Panc1 (cell line): ENCODE data around the gene CD6. TPM values are rescaled to one million over a fixed set of nuclear protein-coding genes. Genes with fewer than 3 reads are reported as not detected.
A peak's percentile ranks its signal among the peaks of the same experiment; 100 is the strongest.

Experiments used
- ATAC-seq: fragments of 200-7000 bp; cut with Tn5 transposase; 2 replicates; pipeline ENCODE4 v1.9.1; 2020; ENCODE audit warnings: mild to moderate bottlenecking, moderate library complexity
- BruUV-seq: library from RNA; stranded (reverse); fragments of 400-500 nt; replicated peaks from 2 replicates; lab custom pipeline; 2021; lab: Mats Ljungman, UMichigan
- CTCF ChIA-PET: fragments of 300-600 bp; sonication (Branson Sonifier 250); formaldehyde crosslinking; loops from one replicate; lab custom pipeline; 2022; ENCODE audit warnings: antibody characterized with exemption; lab: Charles Lee
- POLR2A ChIA-PET: fragments of 300-600 bp; sonication (Branson Sonifier 250); formaldehyde crosslinking; loops from one replicate; lab custom pipeline; 2022; ENCODE audit warnings: antibody characterized with exemption; lab: Charles Lee
- DNase-seq: peaks from one replicate; pipeline ENCODE4 v3.0.0-alpha.2; 2010; ENCODE audit warnings: low read depth, low spot score
- H3K27ac ChIP-seq: 2 replicates; pipeline ENCODE4 v1.5.1; 2011; ENCODE audit warnings: mild to moderate bottlenecking, low read length, inconsistent platforms
- H3K27me3 ChIP-seq: fragments of 200-500 bp; sonication (Bioruptor generic); 2 replicates; pipeline ENCODE4 v1.6.0; 2014; ENCODE audit warnings: low read length, inconsistent platforms; ENCODE audit not compliant: control insufficient read depth, insufficient read depth
- H3K36me3 ChIP-seq: fragments of 200-500 bp; sonication (Bioruptor generic); 2 replicates; pipeline ENCODE4 v1.5.1; 2014; ENCODE audit warnings: inconsistent platforms, mild to moderate bottlenecking, low read length, moderate library complexity; ENCODE audit not compliant: control insufficient read depth, insufficient read depth
- H3K4me1 ChIP-seq: 2 replicates; pipeline ENCODE4 v1.5.1; 2011; ENCODE audit warnings: inconsistent platforms, mild to moderate bottlenecking, low read length, moderate library complexity; ENCODE audit not compliant: control insufficient read depth, insufficient read depth
- H3K4me3 ChIP-seq, 2 experiments: 2 replicates each; pipeline ENCODE4 v1.5.1; 2011 to 2012; ENCODE audit warnings: low read depth in 2 of 2, low read length in 2 of 2, mild to moderate bottlenecking in 2 of 2, inconsistent platforms in 1 of 2, moderate library complexity in 1 of 2
- H3K9me3 ChIP-seq: fragments of 200-500 bp; sonication (Bioruptor generic); 2 replicates; pipeline ENCODE4 v1.5.1; 2014; ENCODE audit warnings: low read depth, mild to moderate bottlenecking, inconsistent platforms, low read length, moderate library complexity; ENCODE audit not compliant: control insufficient read depth, insufficient read depth
- CTCF ChIP-seq: fragments of 450-650 bp; IDR thresholded peaks from 2 replicates; pipeline ENCODE4 v1.5.1; 2017; ENCODE audit warnings: mild to moderate bottlenecking
- POLR2AphosphoS5 ChIP-seq: IDR thresholded peaks from 2 replicates; pipeline ENCODE4 v1.6.1; 2012; ENCODE audit warnings: mild to moderate bottlenecking, low read depth, low read length, moderate library complexity
- REST ChIP-seq, 2 experiments: IDR thresholded peaks; 2 replicates each; pipeline ENCODE4 v1.6.1; 2011 to 2012; ENCODE audit warnings: low read depth in 2 of 2, control low read depth in 1 of 2, low read length in 1 of 2, mild to moderate bottlenecking in 1 of 2, moderate library complexity in 1 of 2; ENCODE audit not compliant: insufficient read depth in 1 of 2
- SIN3A ChIP-seq: IDR thresholded peaks from 2 replicates; pipeline ENCODE4 v1.6.1; 2012; ENCODE audit warnings: low read depth, mild to moderate bottlenecking, low read length, moderate library complexity, borderline replicate concordance; ENCODE audit not compliant: insufficient read depth
- TCF7L2 ChIP-seq: IDR thresholded peaks from 2 replicates; pipeline ENCODE4 v1.6.1; 2011; ENCODE audit warnings: mild to moderate bottlenecking, low read depth, low read length, inconsistent platforms
- in situ Hi-C: cut with HindIII; loops from 2 replicates; pipeline ENCODE4 v1.10.0; 2016; ENCODE audit warnings: low sequenced_read_pairs, low pct_unique_long_range_greater_than_20kb
- intact Hi-C: fragments of 100-400 bp; cut with micrococcal nuclease; formaldehyde crosslinking; loops from one replicate; pipeline ENCODE4 v1.10.0; 2022; ENCODE audit not compliant: unreplicated experiment
- total RNA-seq: library from RNA; stranded (reverse); gene quantifications from one replicate; pipeline ENCODE4 v1.2.1, GENCODE V29; 2021; ENCODE audit not compliant: unreplicated experiment

The CD6 gene
- total RNA-seq, 1 experiment from 2014 or later = 1.1 TPM

DNA sequence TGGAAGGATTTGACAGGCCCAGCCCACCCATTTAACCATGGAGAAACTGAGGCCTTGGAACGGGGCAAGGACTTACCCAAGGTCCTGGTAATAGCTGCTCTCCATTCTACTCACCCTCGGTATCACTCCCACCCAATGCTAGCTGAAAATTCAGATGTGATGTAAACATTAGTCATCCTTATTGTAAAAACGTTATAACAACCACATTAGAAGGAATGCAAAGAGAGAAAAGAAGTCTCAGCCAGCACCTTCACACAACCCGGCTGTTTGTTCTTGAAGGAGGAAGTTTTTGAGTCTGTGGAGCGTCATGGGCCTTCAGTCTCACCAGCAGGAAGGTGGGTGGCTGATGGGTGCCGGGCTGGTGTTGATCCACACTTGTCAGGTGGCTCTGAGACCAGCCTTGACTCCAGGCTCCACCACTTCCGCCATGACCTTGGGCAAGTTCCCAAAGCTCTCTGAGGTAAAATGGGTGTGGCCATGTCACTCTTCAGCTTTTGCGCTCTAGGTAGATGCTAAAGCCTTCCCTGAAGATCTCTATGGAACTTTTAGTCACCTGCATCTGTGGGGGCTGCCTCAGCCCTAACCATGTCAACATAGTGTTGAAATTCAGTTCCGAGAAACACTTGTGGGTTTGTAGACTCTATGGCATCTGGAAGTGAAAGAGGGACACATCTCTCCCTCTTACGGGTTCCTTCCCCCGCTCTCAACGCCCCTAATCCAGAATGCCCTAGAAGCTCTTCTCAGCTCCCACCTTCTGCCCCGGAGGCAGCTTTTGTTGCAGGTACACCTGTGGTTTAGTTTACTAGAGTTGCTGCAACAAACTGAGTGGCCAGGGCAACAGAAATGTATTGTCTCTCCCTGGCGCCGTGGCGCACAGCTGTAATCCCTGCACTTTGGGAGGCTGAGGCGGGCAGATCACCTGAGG, 14.8 kb downstream of the CD6 start:
- intact Hi-C loops (no loop called here), in situ Hi-C loops (no loop called here)
- DNase-seq = no peak
- Histone ChIP-seq H3K27ac (no peak overlapping the region), H3K4me1 (no peaks in the 10 kb centered on the region), H3K27me3 (no peaks in the 10 kb centered on the region), H3K4me3 (no peak overlapping the region), H3K36me3 (no peaks in the 10 kb centered on the region), H3K9me3 (no peaks in the 10 kb centered on the region)
- POLR2A ChIA-PET = no interaction called here
- CTCF ChIA-PET = interaction anchor here (0.6 kb wide), 2 partner anchors 33 to 46 kb away, joined by 3 to 14 read pairs; no protein-coding TSS in a partner anchor
- BruUV-seq = no TSS peak
- ATAC-seq = peak; percentile 58; the same call in 1 of the 2 replicates
- no peak for TF ChIP-seq SIN3A
- TF ChIP-seq TCF7L2 = no peak
- no peak for TF ChIP-seq CTCF
- TF ChIP-seq REST (IDR thresholded peaks at IDR 0.05; ENCODE audit: insufficient read depth in 1 of 2, low read depth in 2 of 2, low read length in 1 of 2) = no peak
- no peak for TF ChIP-seq POLR2AphosphoS5

DNA sequence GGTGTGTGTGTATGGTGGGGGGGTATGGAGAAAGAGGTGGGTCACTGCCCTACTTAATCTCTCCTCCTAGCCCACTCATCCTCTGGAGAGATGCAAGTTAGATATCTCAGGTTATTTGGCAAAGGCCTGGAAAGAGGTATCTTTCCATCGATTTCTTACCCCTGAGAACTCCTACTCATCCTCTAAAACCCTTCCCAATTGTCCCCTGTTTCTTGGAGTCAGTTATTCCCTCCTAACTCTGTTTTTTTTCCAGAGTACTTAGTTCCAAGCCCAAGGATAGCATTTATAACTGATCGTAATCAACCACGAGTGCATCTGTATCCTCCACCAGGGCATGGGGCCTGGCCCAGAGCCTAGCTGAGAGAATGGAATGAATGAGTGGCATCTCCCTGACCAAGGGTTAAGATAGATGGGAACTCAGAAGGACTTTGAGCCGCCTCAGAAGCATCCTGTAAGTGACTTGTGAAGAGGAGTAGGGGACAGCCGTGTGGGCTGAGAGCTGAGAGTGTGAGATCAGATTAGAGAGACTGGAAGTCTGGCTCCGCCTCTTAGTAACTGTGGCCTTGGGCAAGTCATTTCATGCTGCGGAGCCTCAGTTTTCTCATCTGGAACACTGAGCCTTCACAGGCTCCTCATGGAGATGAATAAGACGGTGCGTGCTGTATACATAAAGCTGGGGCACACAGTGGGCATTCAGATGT, 16.2 kb downstream of the CD6 start:
- no peaks in the 10 kb centered on the region for H3K36me3 ChIP-seq
- intact Hi-C loops = no loop called here

More for the DNA sequence above, 16.2 kb downstream of the CD6 start:
- ChIA-PET POLR2A (no interaction called here), CTCF (no interaction called here)
- H3K27me3 ChIP-seq = no peaks in the 10 kb centered on the region
- ATAC-seq = no peak
- no peak overlapping the region for H3K27ac ChIP-seq
- no peaks in the 10 kb centered on the region for H3K4me1 ChIP-seq
- TF ChIP-seq SIN3A (no peak), CTCF (no peak), REST (IDR thresholded peaks at IDR 0.05; ENCODE audit: insufficient read depth in 1 of 2, low read depth in 2 of 2, low read length in 1 of 2) (no peak), TCF7L2 (no peak), POLR2AphosphoS5 (no peak)
- no peaks in the 10 kb centered on the region for H3K9me3 ChIP-seq
- DNase-seq = no peak
- in situ Hi-C loops = no loop called here
- no peak overlapping the region for H3K4me3 ChIP-seq
- no TSS peak for BruUV-seq
